HepG2 (cell line): ENCODE results near the gene TCF7L2. TPM values are rescaled to one million over a fixed set of nuclear protein-coding genes. Genes with fewer than 3 reads are reported as not detected.

Experiments used
- ASH2L ChIP-seq: fragments of 300-600, 200-600 bp; sonication (generic); IDR thresholded peaks from 2 replicates; pipeline ENCODE4 v1.7.0; 2017; ENCODE audit warnings: low read depth, mild to moderate bottlenecking, moderate library complexity, mixed read lengths, low read length; ENCODE audit not compliant: insufficient read length
- E2F5 ChIP-seq: sonication (generic); formaldehyde crosslinking; conservative IDR thresholded peaks from 2 replicates; pipeline ENCODE4 v1.4.0; 2020; ENCODE audit warnings: missing genetic modification reagents
- ELF3 ChIP-seq: IDR thresholded peaks from 2 replicates; pipeline ENCODE4 v1.6.1; 2016; ENCODE audit warnings: missing genetic modification reagents, missing compliant biosample characterization
- FIP1L1 ChIP-seq: fragments of 200-400 bp; formaldehyde crosslinking; IDR thresholded peaks from 2 replicates; pipeline ENCODE4 v1.6.1; 2018; ENCODE audit warnings: low read depth, mild to moderate bottlenecking, low read length, moderate library complexity, borderline replicate concordance; ENCODE audit not compliant: insufficient read depth
- GABPA ChIP-seq, 2 experiments: IDR thresholded peaks; 2 replicates each; pipeline ENCODE4 v1.6.1; 2011 to 2016; ENCODE audit warnings: low read depth in 2 of 2, low read length in 1 of 2, missing biosample characterization in 1 of 2, missing genetic modification characterization in 1 of 2
- HDAC1 ChIP-seq: sonication (generic); formaldehyde crosslinking; IDR thresholded peaks from 2 replicates; pipeline ENCODE4 v1.5.1; 2020; ENCODE audit warnings: mild to moderate bottlenecking, missing genetic modification reagents
- KLF12 ChIP-seq: sonication (generic); formaldehyde crosslinking; IDR thresholded peaks from 2 replicates; pipeline ENCODE4 v1.4.0; 2020; ENCODE audit warnings: missing genetic modification reagents, borderline replicate concordance
- KLF13 ChIP-seq: sonication (generic); formaldehyde crosslinking; IDR thresholded peaks from 2 replicates; pipeline ENCODE4 v1.4.0; 2020; ENCODE audit warnings: mild to moderate bottlenecking, missing genetic modification reagents
- MIXL1 ChIP-seq: IDR thresholded peaks from 2 replicates; pipeline ENCODE4 v1.6.1; 2016
- MXD4 ChIP-seq: IDR thresholded peaks from 2 replicates; pipeline ENCODE4 v1.6.1; 2016; ENCODE audit warnings: mild to moderate bottlenecking, missing biosample characterization, missing genetic modification reagents
- NCOA1 ChIP-seq: sonication (generic); formaldehyde crosslinking; IDR thresholded peaks from 2 replicates; pipeline ENCODE4 v1.9.0; 2021; ENCODE audit warnings: missing genetic modification reagents
- NFKBIZ ChIP-seq: IDR thresholded peaks from 2 replicates; pipeline ENCODE4 v1.6.1; 2018; ENCODE audit warnings: missing genetic modification reagents, missing compliant biosample characterization
- NFRKB ChIP-seq: fragments of 450-650 bp; IDR thresholded peaks from 2 replicates; pipeline ENCODE4 v1.6.1; 2017
- POLR2AphosphoS2 ChIP-seq: IDR thresholded peaks from 2 replicates; pipeline ENCODE4 v1.6.1; 2011; ENCODE audit warnings: low read depth, low read length, improper control_type of control experiment
- RFX5 ChIP-seq: IDR thresholded peaks from 2 replicates; pipeline ENCODE4 v1.6.1; 2011; ENCODE audit warnings: low read depth, low read length, improper control_type of control experiment
- SIX4 ChIP-seq: sonication (generic); formaldehyde crosslinking; IDR thresholded peaks from 2 replicates; pipeline ENCODE4 v1.4.0; 2020; ENCODE audit warnings: missing genetic modification reagents
- SMARCE1 ChIP-seq: fragments of 450-650 bp; IDR thresholded peaks from 2 replicates; pipeline ENCODE4 v1.6.1; 2017; ENCODE audit warnings: borderline replicate concordance
- TFAP4 ChIP-seq: sonication (generic); IDR thresholded peaks from 2 replicates; pipeline ENCODE4 v1.6.1; 2016; ENCODE audit warnings: low read depth, borderline replicate concordance
- TFDP2 ChIP-seq: sonication (generic); formaldehyde crosslinking; IDR thresholded peaks from 2 replicates; pipeline ENCODE4 v1.4.0; 2020; ENCODE audit warnings: missing genetic modification reagents
- ZFYVE20 ChIP-seq: sonication (generic); formaldehyde crosslinking; IDR thresholded peaks from 2 replicates; pipeline ENCODE4 v1.8.0; 2023; ENCODE audit warnings: low read depth, mild to moderate bottlenecking, moderate library complexity, missing genetic modification reagents, borderline replicate concordance
- ZNF235 ChIP-seq: sonication (generic); formaldehyde crosslinking; IDR thresholded peaks from 2 replicates; pipeline ENCODE4 v1.8.1; 2023; ENCODE audit warnings: mild to moderate bottlenecking, missing genetic modification reagents, borderline replicate concordance
- ZNF441 ChIP-seq: sonication (generic); formaldehyde crosslinking; IDR thresholded peaks from 2 replicates; pipeline ENCODE4 v1.7.0; 2021; ENCODE audit warnings: missing genetic modification reagents, borderline replicate concordance
- ZNF749 ChIP-seq: sonication (generic); formaldehyde crosslinking; IDR thresholded peaks from 2 replicates; pipeline ENCODE4 v1.8.0; 2022; ENCODE audit warnings: mild to moderate bottlenecking, missing genetic modification reagents, moderate library complexity, borderline replicate concordance
- ZNF777 ChIP-seq: sonication (generic); formaldehyde crosslinking; IDR thresholded peaks from 2 replicates; pipeline ENCODE4 v1.4.0; 2020; ENCODE audit warnings: missing genetic modification reagents
- polyA plus RNA-seq, 8 experiments: library from polyadenylated mRNA; depleted of rRNA in 3 of 8; stranded (reverse) in 7 of 8; unstranded in 1 of 8; fragments of >200 nt; fragmentation: Illumina TruSeq in 4 of 8; extraction: Trizol in 4 of 8; gene quantifications; 2 replicates each; pipeline versions ENCODE4 v1.2.1 to v1.2.3, GENCODE V29; 2011 to 2016; ENCODE audit warnings: low read depth in 4 of 8, missing spikeins in 1 of 8, mixed read lengths in 1 of 8; ENCODE audit not compliant: insufficient read depth in 1 of 8
- total RNA-seq, 5 experiments: library from RNA; depleted of rRNA; stranded (reverse); fragments of >200 nt; fragmentation: Illumina TruSeq; extraction: Trizol; gene quantifications; 2 replicates each; pipeline ENCODE4 v1.2.3, GENCODE V29; 2016; ENCODE audit warnings: low read depth in 1 of 5
- TF ChIP-seq, protein P1 (sequence below): fragments of 450-650 bp; IDR thresholded peaks from 2 replicates; pipeline ENCODE4 v1.6.1; 2017
- TF ChIP-seq, protein P2 (sequence below): sonication (generic); formaldehyde crosslinking; IDR thresholded peaks from 2 replicates; pipeline ENCODE4 v1.5.0; 2020; ENCODE audit warnings: missing genetic modification reagents

The TCF7L2 gene
- total and polyA plus RNA-seq, 2 of the 13 experiments (the other 11 are each of a cell fraction or from before 2014, with no cell fraction given) = 3.9 to 13.7 TPM

DNA sequence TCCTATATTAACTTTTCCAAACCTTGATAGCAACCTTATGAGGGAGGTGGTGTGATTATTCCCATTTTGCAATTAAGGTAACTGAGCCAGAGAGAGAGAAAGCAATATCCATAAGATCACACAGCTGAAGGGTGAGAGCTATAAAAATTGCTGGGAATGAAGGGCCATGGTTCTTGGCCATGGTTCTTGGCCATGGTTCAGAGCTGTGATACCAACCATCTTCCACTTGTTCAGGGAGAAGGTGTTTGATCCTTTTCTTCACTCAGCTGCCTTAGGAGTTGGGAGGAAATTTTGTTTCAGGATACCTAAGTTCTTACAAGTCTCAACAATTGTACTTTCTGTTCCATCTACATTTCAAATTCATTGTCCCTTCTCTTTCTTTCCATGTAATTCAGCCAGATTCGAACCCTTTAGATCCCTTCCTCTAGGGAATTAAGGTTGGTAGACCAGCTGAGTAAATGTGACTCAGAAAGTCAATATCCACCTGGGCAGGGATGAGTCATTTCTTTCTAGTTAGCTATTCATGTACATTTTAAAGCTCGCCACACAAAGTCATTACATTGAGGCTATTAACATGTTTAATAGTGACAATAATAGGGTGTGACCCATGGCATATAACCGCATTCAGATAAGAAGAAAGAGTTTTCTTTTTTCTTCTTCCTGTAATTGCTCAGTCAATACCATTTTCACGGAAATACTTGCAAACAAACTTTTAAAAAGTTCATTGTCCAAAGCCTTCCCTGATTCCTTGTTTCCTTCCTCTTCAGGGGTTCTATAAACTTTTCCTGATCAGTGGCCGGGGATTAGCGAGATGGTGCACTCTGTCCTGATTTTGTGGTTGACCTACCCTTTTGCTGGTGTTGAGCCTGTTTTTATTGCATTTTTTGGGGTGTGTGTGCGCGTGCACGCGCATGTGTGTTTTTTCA, 143.4 kb downstream of the TCF7L2 start (continued):
- TF ChIP-seq ZNF749 (CRISPR knock-in tag) = no peak
- TF ChIP-seq NFRKB = no peak
- TF ChIP-seq KLF12 (CRISPR knock-in tag) = 0 out of 2 replicates have a peak, but pooled peaks have one; percentile 18
- TF ChIP-seq RFX5 = no peak
- no peak for TF ChIP-seq ASH2L
- no peak for TF ChIP-seq ZNF235
- TF ChIP-seq POLR2AphosphoS2 = no peak
- TF ChIP-seq MXD4 (CRISPR knock-in tag) = no peak
- TF ChIP-seq KLF13 = no peak
- TF ChIP-seq, protein P1, sequence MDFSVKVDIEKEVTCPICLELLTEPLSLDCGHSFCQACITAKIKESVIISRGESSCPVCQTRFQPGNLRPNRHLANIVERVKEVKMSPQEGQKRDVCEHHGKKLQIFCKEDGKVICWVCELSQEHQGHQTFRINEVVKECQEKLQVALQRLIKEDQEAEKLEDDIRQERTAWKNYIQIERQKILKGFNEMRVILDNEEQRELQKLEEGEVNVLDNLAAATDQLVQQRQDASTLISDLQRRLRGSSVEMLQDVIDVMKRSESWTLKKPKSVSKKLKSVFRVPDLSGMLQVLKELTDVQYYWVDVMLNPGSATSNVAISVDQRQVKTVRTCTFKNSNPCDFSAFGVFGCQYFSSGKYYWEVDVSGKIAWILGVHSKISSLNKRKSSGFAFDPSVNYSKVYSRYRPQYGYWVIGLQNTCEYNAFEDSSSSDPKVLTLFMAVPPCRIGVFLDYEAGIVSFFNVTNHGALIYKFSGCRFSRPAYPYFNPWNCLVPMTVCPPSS = no peak
- no peak for TF ChIP-seq NFKBIZ (CRISPR knock-in tag)
- TF ChIP-seq ZFYVE20 (CRISPR knock-in tag) = no peak
- TF ChIP-seq ZNF777 (CRISPR knock-in tag) = no peak
- no peak for TF ChIP-seq FIP1L1
- peak; percentile 100 for TF ChIP-seq TFAP4
- no peak for TF ChIP-seq SIX4 (CRISPR knock-in tag)
- no peak for TF ChIP-seq ZNF441 (CRISPR knock-in tag)
- no peak for TF ChIP-seq NCOA1 (CRISPR knock-in tag)
- 0 out of 2 replicates have a peak, but pooled peaks have one; percentile 43 for TF ChIP-seq HDAC1 (CRISPR knock-in tag)
- no peak for TF ChIP-seq E2F5 (CRISPR knock-in tag)
- TF ChIP-seq, protein P2, sequence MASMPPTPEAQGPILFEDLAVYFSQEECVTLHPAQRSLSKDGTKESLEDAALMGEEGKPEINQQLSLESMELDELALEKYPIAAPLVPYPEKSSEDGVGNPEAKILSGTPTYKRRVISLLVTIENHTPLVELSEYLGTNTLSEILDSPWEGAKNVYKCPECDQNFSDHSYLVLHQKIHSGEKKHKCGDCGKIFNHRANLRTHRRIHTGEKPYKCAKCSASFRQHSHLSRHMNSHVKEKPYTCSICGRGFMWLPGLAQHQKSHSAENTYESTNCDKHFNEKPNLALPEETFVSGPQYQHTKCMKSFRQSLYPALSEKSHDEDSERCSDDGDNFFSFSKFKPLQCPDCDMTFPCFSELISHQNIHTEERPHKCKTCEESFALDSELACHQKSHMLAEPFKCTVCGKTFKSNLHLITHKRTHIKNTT (CRISPR knock-in tag) = no peak
- no peak; the same call in 1 of the 2 replicates for TF ChIP-seq MIXL1 (CRISPR knock-in tag)
- no peak for TF ChIP-seq GABPA (IDR thresholded peaks at IDR 0.05; ENCODE audit: low read depth, low read length)
- TF ChIP-seq GABPA (CRISPR knock-in tag; IDR thresholded peaks at IDR 0.05; ENCODE audit: low read depth) = peak; percentile 34; the same call in 1 of the 2 replicates
- TF ChIP-seq SMARCE1 = peak; percentile 70
- no peak for TF ChIP-seq TFDP2 (CRISPR knock-in tag)
- peak; percentile 90 for TF ChIP-seq ELF3 (CRISPR knock-in tag)
